ENCODE results near the gene SMAD6. TPM values are rescaled to one million over a fixed set of nuclear protein-coding genes. Genes with fewer than 3 reads are reported as not detected.

Gene SMAD6
- total RNA-seq, 2 donors from 2014 or later: 14.8 to 51.2 TPM

- intact Hi-C loops (cut with DNase I): no loop called here
- Histone ChIP-seq H3K27me3 (replicated peaks; ENCODE audit: insufficient read depth) (no peaks in the 10 kb centered on the region), H3K4me1 (replicated peaks) (peaks cover 7% of the 10 kb centered on the region), H3K9me3 (no peaks in the 10 kb centered on the region), H3K27ac (no peak overlapping the region), H3K4me3 (no peak overlapping the region), H3K36me3 (no peaks in the 10 kb centered on the region)
- no peak for DNase-seq (ENCODE audit: low spot score)
- WGBS: 56% methylated on average over 4 of the region's 4 CpGs
- TF ChIP-seq CTCF (IDR thresholded peaks at IDR 0.05) (no peak), POLR2AphosphoS5 (IDR thresholded peaks at IDR 0.05) (no peak), POLR2A (IDR thresholded peaks at IDR 0.05) (no peak)
Observed at GRCh38 chr15:66744610-66745279, 42.7 kb downstream of the SMAD6 start.

GRCh38 chr15:66745530-66746230 is 43.6 kb downstream of the SMAD6 start:
- Histone ChIP-seq H3K27ac (no peak overlapping the region), H3K36me3 (no peaks in the 10 kb centered on the region), H3K4me1 (replicated peaks) (peaks cover 7% of the 10 kb centered on the region), H3K4me3 (no peak overlapping the region), H3K9me3 (no peaks in the 10 kb centered on the region), H3K27me3 (replicated peaks; ENCODE audit: insufficient read depth) (no peaks in the 10 kb centered on the region)
- whole genome bisulfite sequencing: 82% methylated on average over 9 of the region's 9 CpGs
- no peak for DNase-seq (ENCODE audit: low spot score)
- TF ChIP-seq POLR2A (IDR thresholded peaks at IDR 0.05) (no peak), POLR2AphosphoS5 (IDR thresholded peaks at IDR 0.05) (no peak), CTCF (IDR thresholded peaks at IDR 0.05) (no peak)
- intact Hi-C loops (cut with DNase I): no loop called here

- TF ChIP-seq POLR2A (IDR thresholded peaks at IDR 0.05) (no peak), CTCF (IDR thresholded peaks at IDR 0.05) (no peak), POLR2AphosphoS5 (IDR thresholded peaks at IDR 0.05) (no peak)
- no peak overlapping the region for H3K27ac ChIP-seq
Observed at GRCh38 chr15:66746231-66746605, 44.2 kb downstream of the SMAD6 start.

GRCh38 chr15:66747223-66747622 is 45.2 kb downstream of the SMAD6 start:
- Histone ChIP-seq H3K4me1 (replicated peaks) (peaks cover 13% of the 10 kb centered on the region), H3K36me3 (no peaks in the 10 kb centered on the region), H3K4me3 (no peak overlapping the region), H3K27ac (no peak overlapping the region), H3K9me3 (no peaks in the 10 kb centered on the region), H3K27me3 (replicated peaks; ENCODE audit: insufficient read depth) (no peaks in the 10 kb centered on the region)
- no peak for DNase-seq (ENCODE audit: low spot score)
- intact Hi-C loops (cut with DNase I): no loop called here
- WGBS: 93% methylated on average over 8 of the region's 8 CpGs
- TF ChIP-seq POLR2AphosphoS5 (IDR thresholded peaks at IDR 0.05) (no peak), CTCF (IDR thresholded peaks at IDR 0.05) (no peak)

More at GRCh38 chr15:66746231-66746605, 44.2 kb downstream of the SMAD6 start:
- 40% methylated on average over 5 of the region's 5 CpGs for WGBS
- Histone ChIP-seq H3K27me3 (replicated peaks; ENCODE audit: insufficient read depth) (no peaks in the 10 kb centered on the region), H3K36me3 (no peaks in the 10 kb centered on the region), H3K9me3 (no peaks in the 10 kb centered on the region), H3K4me1 (replicated peaks) (peaks cover 8% of the 10 kb centered on the region), H3K4me3 (no peak overlapping the region)
- intact Hi-C loops (cut with DNase I): no loop called here
- no peak for DNase-seq (ENCODE audit: low spot score)

All from prostate gland (tissue), 2 donors.